IPS-NIHi7 (cell line): ENCODE data around the gene MAGI2.

ENCODE experiments used
- DNase-seq: peaks from one replicate; pipeline ENCODE4 v3.0.0; 2012; ENCODE audit warnings: mixed read lengths; ENCODE audit errors: extremely low spot score

Gene MAGI2

GRCh38 chr7:78039790-78040776 lies 1413.4 kb downstream of the MAGI2 start:
- DNase-seq, result peak; percentile 78

DNA sequence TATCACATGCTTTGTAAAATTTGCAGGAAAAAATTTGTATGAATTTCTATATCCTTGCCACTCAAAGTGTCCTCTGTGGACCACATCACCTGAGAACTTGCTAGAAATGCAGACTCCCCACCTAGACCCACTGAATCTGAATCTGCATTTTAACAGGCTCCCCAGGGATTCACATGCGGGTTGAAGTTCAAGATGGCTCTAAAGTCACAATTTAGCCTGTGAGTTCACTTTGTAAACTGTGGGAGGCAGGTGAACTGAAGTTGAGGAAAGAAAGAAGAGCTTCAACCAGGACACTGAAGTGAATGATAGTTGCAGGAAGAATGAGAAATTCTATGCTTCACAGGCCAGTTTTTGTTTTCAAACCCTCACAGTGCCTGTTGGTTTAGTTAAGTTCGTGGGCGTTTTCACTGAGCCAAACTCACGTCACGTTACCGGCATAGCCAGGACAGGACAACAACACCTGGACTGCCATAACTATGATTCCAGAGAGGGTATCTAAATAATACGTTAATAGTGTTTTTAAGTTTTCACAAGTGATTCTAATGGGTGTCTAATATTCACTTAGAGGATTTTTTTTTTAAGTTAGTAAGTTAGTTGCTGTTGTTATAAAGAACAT lies 1414.9 kb downstream of the MAGI2 start:
- DNase-seq, result no peak

DNA sequence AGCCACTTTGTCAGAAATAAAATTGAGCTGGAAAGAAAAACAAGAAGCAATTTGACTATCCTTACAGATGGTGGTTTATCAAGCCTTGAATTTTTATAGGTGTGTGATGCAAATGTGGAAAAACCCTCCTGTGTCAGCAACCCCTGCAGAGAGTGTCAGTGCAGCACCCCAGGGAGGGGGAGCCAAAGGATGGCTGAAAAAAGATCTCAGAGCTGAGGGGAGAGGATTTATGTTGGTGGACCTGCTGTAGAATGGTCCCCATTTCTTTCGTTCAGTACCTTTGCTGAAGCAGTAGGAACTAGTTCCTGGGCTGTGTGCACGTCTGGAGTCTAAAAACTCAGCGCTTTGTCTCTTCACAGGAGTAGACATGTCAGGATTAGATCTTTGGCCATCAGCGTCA lies 1415.9 kb downstream of the MAGI2 start:
- no peak for DNase-seq

- no peak for DNase-seq
Measured at GRCh38 chr7:78033410-78033809, 1420.1 kb downstream of the MAGI2 start.

GRCh38 chr7:78026492-78026891 lies 1427.0 kb downstream of the MAGI2 start:
- DNase-seq, result no peak

GRCh38 chr7:78024591-78024990 lies 1428.9 kb downstream of the MAGI2 start:
- DNase-seq, result no peak

DNA sequence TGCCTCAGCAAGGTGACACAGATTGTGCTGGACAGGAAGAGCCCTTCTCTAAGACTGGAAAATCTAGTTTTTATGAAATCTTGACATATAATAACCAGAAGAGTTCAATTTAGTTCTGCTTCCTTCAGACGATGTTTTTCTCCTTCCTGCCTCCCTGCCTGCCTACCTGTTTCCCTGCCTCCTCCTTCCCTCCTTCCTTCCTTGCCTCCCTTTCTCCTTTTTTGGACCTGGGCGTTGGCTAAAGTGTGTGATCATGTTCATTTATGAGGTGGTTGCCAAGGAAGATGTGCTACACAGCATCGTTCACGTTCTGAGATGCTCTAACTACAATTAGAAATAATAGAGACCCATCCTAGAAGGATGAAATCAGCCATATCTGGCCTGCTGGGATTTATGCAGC lies 1430.3 kb downstream of the MAGI2 start:
- DNase-seq, result no peak

DNA sequence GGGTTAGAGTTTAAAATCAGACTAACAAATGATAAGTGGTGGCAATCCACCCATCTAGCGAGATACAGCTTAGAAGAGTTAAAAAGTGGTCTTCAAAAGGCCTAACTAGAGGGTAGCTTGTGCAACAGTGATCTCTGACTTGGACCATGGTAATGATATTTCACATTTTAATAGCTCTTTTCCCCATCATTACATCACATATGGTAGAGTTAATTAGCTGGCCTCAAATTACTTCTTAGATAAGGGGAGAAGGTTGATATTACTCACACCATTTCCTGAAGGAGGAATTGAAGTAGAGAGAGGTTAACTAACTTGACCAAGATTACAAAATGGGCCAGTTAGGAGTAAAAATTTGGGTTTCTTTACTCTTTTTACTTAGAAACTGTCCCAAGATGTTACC lies 1431.3 kb downstream of the MAGI2 start:
- DNase-seq, result no peak

- no peak for DNase-seq
Measured at GRCh38 chr7:78020874-78021249, 1432.6 kb downstream of the MAGI2 start.

DNA sequence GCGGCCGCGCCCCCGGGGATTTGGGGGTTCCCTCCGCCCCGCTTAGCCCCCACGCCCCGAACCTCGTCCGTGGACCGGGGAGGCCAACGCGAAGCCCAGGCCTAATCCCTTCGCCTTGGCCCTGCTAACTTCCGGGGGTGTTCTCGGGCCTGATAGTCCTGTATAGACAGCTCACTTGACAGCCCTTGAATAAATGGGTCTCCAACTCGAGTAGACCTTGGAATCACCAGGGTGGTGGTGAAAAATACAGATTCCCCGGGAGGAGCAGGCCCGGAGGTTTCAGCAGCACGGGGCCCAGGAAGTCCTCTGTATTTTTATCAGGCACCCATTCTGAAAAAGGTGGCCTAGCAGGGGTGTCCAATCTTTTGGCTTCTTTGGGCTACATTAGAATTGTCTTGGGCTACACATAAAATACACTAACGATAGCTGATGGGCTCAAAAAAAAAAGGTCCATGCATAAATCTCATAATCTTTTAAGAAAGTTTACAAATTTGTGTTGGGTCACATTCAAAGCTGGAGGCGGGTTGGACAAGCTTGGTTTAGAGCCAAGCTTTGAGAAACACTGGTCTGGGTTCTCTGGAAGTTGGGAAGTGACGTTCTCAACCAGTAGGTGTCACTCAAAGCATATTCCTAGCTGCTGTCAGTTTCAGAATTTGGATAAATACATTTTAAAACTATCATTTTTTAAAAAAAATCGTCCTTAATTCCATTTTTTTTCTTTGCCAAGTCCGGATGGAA lies 1433.2 kb downstream of the MAGI2 start:
- peak; percentile 67 for DNase-seq

DNA sequence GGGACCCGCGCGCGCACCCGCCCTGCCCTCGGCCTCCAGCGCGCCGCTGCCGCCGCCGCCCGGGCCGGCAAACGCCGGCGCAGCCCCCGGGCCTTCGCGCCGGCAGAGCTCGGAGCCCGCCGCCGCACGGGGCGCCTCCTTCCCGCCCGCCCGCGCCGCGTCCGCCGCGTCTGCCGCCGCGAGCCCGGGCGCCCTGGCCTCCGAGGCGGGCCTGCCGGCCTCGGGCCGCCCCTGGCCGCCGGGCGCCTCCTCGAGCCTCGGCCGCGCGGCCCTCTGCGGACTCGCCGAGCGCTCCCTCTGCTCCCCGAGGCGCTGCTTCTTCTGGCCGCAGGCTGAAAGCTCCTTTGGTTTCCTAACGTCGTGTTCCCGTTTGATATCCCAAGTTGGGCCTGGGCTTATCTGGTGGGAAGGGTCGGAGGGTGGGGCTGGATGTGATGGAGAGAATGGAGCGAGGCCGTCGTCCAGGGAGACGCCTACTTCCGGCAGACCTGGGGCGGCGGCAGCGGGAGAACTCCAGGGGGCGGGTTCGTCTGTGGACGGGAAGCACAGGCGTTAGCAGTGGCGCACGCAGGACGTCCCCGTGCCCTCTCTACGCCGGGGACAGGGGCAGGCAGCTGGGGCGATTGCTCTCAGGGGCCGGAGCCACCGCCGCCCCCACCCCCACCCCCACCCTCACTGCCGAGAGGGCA lies 1433.9 kb downstream of the MAGI2 start:
- DNase-seq, result peak; percentile 85

DNA sequence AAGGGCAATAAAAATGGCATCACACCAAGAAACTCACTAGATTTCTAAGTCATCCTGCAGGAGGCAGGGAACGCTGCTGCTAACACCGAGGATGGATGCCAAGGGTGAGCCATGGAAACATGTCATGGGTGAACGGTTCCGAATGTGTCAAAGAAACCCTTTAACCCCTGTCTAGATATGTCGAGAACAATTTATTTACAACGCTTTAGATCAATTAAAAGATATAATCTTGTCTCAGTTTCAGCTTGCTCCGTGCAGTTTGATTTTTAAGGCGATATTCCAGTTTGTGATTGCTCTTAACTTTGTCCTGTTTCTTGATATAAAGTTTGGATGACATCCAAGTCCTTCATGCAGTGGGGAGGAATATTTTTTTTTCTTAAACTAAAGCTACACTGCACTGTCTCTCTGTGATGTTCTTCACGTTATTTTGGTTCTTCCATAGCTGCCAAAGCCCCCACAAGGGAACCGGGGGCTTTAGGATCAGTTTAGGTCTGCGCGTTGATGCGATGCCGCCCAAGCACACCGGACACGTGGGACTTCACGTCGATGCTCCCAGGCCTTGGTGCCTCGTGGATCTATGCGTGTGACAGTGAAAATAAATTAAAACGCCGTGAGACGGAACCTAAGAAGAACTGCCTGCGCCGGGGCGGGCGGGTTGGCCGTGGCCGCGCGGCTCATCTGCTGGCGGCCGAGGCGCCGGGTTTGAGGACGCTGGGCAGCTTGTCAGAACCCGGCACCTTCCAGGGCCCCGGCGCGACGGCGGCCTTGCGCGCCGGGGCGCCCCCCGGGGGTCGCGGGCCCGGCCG lies 1434.6 kb downstream of the MAGI2 start:
- DNase-seq, result no peak

DNA sequence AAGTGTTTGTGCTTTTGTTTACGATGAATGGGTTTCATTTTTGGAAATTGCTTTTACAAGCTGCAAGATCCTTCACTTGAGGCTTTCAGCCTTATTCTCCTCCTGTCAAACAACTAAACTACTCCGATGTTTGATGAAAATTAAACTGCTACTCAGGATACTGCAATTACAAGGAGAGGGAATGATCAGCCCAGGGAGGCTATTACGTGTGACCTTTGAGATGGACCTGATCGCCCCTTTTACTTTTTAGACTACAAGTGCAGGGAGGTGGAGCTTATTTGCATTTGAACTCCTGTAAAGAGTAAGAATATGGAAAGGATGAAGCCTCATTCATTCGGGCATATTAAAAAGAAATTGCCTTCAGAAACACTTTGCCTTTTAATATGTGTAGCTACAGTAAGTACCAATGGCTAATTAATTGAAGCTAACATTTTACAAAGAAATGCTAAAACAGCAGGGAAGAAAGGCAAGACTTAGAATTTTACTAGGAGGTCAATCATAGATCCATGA lies 1435.8 kb downstream of the MAGI2 start:
- DNase-seq, result no peak

DNA sequence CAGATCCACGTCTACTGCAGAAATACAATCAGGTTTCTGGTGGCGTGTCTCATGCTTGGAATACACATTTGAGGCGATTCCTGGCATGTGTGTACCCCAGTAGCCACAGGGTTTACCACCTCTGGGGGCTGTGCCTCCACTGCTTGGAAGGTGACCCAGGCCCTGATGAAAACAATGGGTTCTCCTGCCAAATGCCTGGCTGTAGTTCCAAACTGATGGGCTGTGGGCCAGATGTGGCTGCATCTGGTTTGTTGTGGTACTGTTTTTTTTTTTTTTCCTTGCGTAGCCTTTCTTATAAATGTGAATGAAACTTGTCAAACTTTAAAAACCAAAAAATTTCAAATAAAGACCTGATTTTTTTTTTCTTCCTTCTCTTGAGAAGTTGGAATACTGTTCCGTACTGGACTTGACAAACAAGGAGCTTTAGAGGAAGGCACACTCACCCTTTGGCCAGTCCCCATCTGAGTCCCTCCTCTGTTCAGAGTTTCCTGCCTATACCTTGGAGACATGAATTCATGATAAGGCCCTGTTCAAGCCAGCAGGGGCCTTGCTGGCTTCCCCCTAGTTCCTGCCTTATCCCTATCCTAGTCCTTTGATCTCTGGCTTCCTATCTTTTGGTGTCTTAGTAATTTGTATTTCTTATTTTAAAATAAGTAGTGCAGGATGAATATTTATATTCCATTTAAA lies 1437.8 kb downstream of the MAGI2 start:
- DNase-seq, result no peak

GRCh38 chr7:78014401-78014800 lies 1439.1 kb downstream of the MAGI2 start:
- no peak for DNase-seq

DNA sequence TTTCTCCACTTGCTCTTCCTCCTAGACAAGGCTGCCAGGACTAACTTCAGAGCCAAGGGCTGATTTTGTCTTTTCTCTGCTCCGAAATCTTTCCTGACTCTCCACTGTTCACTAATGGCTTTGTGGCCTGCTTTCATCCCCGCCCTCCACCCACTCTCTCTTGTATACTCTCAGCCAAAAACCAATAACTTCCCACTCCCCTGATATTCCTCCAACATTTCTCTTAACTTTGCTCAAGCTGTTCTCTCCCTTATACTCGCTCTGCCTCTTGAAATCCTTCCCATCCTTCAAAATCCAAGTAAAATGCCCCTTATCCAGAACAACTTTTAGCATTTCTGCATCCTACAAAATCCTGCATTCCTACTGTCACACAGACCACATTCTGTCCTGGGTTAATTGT lies 1440.1 kb downstream of the MAGI2 start:
- no peak for DNase-seq

DNA sequence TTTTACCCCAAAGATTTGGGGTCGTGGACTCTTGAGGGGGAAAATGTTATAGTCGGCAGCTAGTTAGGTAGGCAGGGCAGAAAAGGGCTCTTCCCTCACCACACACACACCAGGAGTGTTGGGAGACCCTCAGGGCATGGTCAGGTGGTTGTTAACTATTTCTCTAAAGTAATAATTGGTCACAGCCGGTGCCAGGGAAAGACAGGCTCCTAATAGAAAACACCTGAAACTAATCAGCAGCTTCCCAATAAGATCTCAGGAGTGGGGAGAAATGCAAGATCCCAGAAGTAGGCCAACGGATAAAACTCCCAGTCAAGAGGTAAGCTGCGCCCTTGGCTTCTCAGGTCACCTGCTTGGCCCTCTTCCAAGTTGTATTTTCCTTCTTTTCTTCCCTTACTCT lies 1441.8 kb downstream of the MAGI2 start:
- no peak for DNase-seq

- DNase-seq, result no peak
Measured at GRCh38 chr7:78007231-78007630, 1446.2 kb downstream of the MAGI2 start.

DNA sequence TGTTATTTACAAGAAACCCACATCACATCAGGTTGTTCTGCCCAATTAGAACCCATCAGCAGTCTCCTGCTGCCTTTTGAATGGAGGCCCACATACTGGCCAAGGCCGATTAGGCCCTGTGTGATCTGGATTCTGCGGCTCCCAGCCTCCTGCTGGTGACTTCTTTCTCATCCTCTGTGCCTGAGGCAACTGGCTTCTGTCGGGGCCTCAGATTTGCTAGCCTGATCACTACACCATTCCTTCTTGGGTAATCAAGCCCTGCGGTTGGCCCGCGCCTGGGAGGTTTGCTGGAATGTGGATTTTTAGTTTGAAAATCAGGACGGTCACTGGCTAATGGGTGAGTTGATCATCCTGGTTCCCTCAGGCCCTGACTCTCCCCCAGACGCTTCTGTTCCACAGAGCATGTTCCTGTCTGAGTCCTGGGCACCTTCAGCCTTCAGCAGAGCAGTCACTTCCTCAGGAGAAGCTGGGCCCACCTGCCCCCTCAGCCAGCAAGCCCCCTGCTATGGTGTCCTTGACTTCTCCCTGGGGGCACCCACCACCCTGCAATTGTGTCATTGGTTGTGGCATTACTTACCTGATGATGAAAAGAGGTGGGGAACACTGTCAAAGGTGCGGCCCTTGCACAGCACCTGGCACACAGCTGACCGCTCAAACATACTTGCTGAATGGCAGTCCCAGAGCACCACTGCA lies 1447.3 kb downstream of the MAGI2 start:
- DNase-seq, result peak; percentile 60

- no peak for DNase-seq
Measured at GRCh38 chr7:78002715-78003114, 1450.8 kb downstream of the MAGI2 start.
